Heart left ventricle (tissue), 13 donors: ENCODE results near the gene ARHGEF3.

ENCODE experiments used
- POLR2A ChIP-seq, 2 donors: fragments of 450-650 bp; IDR thresholded peaks; one replicate each; pipeline ENCODE4 v1.6.1; 2017; ENCODE audit warnings: antibody characterized with exemption in 2 of 2, mild to moderate bottlenecking in 2 of 2, moderate library complexity in 2 of 2
- TF ChIP-seq, protein P1 (sequence below), 12 donors: fragments of 200-600 bp; sonication (generic) in 4 of 12; IDR thresholded peaks; one replicate each; pipeline versions ENCODE4 v1.5.0 to v1.8.0; 2018 to 2022; ENCODE audit warnings: antibody characterized with exemption in 12 of 12, mild to moderate bottlenecking in 5 of 12
- donor health status: ischemic (EF 13 %, LVEDD 7.1; RV severe dilation, severe dysfunction).
- donor health status: DM: no; HTN: yes; CAD: no.
- donor health status: DM: no; HTN: no; CAD: no.
- donor health status: ischemic (EF 25% LVEDD 6.9; RV normal size, moderate dysfunction).
- donor health status: ischemic (EF 25% LVEDD 5.7; RV mildly dilated, moderate dysfunction).
- donor health status: ischemic (EF 35%, LVEDD 5.7; RV mildly dilated, moderate dysfunction).
- donor health status: nonischemic (EF 11% LVEDD 7.7; RV severe dilation, severe dysfunction).
- donor health status: DM: yes; HTN: yes; CAD: no.
- donor health status: PGD.
- donor health status: ischemic (EF 29% LVEDD 5.4; RV normal size, mild dysfunction).
- donor health status: nonischemic (EF 23%, LVEDD 6.1; RV moderate dilation, normal function).

DNA sequence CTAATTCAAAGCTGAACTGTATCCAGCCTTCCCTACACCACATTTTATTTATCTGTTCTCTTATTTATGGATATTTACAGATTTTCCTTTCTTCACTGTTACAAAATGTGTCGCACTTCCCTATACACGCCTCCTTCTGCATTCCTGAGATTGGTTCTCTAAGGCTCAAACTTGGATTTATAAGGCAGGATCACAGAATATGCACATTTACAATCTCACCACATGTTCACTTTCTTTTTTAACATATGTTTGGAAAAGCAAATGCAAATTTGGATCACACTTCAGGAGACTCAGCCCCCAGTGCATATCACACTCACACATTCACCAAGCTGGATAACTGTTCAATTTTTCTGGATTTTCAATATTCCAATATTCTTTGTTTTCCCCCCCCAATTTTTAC is 31.8 kb upstream of the ARHGEF3 start:
- no peak for TF ChIP-seq POLR2A (IDR thresholded peaks at IDR 0.05)
- TF ChIP-seq, protein P1, sequence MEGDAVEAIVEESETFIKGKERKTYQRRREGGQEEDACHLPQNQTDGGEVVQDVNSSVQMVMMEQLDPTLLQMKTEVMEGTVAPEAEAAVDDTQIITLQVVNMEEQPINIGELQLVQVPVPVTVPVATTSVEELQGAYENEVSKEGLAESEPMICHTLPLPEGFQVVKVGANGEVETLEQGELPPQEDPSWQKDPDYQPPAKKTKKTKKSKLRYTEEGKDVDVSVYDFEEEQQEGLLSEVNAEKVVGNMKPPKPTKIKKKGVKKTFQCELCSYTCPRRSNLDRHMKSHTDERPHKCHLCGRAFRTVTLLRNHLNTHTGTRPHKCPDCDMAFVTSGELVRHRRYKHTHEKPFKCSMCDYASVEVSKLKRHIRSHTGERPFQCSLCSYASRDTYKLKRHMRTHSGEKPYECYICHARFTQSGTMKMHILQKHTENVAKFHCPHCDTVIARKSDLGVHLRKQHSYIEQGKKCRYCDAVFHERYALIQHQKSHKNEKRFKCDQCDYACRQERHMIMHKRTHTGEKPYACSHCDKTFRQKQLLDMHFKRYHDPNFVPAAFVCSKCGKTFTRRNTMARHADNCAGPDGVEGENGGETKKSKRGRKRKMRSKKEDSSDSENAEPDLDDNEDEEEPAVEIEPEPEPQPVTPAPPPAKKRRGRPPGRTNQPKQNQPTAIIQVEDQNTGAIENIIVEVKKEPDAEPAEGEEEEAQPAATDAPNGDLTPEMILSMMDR (IDR thresholded peaks at IDR 0.05): no peak
